SHP77 treated with DMSO at 0.1 percent for 48 hours (cell line): ENCODE results near the gene NHEJ1.
A peak's percentile ranks its signal among the peaks of the same experiment; 100 is the strongest.
"Not testable (repeated sequence)": the region's sequence is repeated elsewhere in the genome, so short reads cannot be mapped to it uniquely, and the experiment has no call there.

Source experiments
- DNase-seq: peaks from one replicate; lab custom pipeline; 2025; lab: John Stamatoyannopoulos, UW

The NHEJ1 gene, protein sequence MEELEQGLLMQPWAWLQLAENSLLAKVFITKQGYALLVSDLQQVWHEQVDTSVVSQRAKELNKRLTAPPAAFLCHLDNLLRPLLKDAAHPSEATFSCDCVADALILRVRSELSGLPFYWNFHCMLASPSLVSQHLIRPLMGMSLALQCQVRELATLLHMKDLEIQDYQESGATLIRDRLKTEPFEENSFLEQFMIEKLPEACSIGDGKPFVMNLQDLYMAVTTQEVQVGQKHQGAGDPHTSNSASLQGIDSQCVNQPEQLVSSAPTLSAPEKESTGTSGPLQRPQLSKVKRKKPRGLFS

DNA sequence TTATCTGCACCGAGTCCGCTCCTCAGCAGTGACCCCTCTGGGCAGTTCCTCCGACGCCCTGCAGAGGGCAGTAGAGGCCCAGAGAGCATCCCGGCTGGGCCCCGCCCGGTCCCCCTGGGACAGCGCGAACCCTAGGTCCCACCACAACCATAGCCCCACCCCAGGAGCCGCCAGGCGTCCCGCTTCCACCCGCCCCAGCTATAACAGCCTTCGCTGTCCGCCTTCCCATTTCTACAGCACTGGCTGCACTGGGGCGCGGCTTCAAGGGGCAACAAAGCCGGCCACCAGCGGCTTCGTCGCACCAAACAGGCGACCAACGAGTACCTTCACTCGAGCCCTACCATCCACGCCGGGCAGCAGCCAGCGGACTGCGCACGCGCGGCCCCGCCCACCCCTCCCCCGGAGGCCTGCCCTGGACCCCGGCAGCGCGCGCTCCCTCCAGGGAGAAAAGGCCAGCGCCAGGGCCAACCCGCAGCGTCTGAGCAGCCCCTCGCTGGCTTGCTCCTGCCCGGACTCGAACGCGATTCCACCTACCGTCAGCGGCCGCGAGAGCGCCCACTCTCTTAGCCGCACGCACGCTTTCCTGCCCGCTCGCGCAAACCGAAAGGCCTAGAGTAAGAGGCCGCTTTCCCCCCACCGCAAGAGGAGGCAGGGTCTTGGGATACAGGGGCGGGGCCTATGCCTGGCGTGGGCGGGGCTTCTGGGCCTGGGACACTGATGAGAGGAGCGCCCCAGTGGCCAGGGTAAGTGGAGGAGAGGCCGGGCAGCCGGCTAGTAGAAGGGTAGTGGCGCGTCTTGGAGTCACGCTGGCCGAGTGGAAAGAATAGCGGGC lies at the start of gene NHEJ1:
TSS of gene NHEJ1 (minus strand) at position 630 of the 832 bp plus-strand sequence. CDS start 2,453 bp downstream, outside the sequence.
- peak; percentile 60 for DNase-seq

DNA sequence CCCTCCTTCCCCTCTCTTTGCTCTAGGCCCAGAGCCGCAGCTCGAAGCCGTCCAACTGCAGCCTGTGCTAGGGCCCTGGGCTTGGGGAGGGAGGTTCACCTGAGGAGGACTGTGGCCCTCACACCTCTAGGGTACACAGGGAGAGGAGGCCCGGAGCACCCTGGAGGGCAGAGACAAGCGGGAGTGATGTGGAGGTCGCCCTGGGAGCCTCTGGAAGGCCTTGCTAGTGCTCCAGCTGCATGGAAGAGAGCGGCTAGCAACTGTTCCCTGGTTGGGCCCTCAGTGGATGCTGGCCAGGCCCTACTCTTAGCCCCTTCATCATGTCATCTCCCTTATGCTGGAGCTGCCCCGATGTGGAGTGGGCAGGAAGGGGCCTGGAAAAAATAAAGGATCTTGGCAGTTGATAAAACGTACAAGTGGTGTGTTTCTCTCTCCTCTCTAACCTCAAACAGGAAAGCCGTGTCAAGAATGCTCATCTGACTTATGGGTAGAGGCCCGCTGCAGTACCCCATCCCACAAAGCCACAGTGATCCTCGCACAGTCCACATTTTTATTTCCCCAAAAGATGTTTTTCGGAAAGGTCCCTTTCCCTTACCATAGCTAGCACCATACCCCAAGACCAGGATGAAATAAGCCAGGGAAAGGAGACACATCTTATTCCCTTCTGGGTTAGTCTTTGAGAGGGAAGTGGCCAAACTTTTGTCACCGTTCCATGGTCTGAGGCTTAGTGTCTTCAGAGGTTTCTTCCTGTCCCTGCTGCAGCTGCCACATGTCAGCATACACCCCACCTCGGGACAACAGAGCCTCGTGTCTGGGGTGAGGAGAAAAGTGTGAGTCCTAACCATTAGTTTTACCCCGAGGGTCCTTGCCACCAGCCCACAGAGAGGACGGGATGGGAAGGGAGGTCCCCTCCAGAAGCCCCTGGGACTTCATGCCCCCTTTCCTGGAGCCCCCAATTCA lies 48.9 kb upstream of the NHEJ1 start:
- DNase-seq, result no peak

DNA sequence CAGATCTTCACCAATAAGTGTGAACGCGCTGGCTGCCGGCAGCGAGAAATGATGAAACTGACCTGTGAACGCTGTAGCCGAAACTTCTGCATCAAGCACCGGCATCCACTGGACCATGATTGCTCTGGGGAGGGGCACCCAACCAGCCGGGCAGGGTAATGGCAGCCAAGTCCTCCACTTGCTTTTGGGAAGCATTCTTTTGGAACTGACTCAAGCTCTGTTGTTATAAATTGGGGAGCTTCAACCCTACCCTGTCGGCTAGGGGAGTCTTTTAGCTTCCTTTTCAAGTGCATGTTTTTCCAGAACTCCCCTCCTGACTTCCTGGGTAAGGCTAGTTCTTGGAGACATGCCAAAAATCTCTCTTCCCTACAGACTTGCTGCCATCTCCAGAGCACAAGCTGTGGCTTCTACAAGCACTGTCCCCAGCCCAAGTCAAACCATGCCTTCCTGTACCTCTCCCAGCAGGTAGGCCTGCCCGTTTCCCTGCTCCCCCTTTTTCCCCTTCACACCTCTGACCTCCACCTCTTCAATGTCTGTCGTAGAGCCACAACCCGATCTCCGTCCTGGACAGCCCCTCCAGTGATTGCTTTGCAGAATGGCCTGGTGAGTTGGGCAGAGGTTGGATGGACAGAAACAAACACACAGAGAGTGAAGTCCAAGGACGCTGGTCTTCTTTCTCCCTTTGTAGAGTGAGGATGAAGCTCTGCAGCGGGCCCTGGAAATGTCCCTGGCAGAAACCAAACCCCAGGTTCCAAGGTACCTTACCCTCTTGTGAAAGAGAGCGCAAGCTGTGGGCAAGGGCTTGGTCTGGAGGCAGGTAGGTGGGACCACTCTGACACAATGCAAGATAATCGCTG lies 47.5 kb upstream of the NHEJ1 start:
- DNase-seq, result no peak

DNA sequence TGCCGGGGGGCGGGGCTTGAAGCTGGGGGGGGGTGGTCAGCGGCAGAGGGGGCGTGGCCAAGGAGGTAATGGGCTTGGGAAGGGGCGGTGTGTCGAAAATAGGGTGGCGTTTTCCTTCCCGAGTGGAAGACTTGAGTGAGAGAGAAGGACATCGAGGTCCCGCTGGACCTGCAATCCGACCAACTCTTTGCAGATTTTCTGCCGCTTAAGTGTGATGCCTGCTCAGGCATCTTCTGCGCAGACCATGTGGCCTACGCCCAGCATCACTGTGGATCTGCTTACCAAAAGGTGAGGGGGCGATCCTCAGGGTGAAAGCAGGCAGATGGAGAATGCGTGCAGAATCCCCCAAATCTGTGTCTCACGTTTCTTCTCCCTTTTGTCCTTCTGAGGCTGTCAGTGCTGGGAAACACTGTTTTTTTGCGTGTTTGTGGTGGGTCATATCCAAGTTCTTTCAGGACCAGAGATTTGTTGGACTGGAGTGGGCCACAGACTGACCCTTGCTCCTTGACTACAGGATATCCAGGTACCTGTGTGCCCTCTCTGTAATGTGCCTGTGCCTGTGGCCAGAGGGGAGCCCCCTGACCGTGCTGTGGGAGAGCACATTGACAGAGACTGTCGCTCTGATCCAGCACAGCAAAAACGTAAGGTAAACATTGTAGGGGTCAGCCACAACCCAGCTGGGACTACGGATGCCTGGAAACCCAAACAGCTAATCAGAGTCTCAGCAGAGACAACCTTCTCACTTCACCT lies 46.7 kb upstream of the NHEJ1 start:
- DNase-seq, result no peak

DNA sequence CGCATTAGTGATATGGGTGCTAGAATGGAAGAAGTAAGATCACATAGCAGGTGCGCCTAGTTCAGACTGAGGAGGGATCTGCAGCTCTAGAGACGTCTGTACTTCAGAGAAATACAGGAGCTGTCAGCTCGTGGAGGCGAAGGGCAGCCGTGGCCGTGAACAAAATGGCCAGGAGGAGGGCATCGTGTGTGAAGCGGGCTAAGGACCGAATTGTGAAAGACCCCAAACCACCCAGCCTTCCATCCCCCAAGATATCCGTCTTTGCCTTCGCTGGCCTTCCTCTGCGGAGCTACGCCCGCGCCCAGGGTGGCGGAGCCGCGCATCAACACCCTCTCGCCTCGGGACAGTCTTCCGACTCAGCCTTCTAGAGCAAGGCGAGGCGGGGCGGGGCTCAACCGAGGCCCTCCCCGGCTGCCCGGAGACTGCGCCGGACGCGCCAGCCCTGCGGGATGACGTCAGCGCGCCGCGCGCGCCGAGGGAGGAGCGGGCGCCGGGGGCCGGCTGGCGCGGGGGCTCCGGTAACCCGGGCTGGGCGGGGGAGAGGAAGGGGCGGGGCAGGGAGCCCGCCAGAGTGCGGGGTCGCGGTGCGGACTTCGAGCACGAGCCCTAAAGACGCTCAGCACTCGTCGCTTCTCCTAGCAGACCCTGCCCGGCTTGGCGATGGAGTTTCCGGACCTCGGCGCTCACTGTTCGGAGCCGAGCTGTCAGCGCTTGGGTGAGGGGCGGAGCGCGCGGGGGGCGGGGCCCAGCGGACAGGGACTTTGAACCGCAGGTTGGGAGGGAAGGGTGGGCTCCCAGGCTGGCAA lies 45.9 kb upstream of the NHEJ1 start, which contains the start of gene ZFAND2B:
TSS of gene ZFAND2B (plus strand) at position 455 of the 806 bp plus-strand sequence. CDS start at position 661, 206 bp downstream.
- DNase-seq, result peak; percentile 83

DNA sequence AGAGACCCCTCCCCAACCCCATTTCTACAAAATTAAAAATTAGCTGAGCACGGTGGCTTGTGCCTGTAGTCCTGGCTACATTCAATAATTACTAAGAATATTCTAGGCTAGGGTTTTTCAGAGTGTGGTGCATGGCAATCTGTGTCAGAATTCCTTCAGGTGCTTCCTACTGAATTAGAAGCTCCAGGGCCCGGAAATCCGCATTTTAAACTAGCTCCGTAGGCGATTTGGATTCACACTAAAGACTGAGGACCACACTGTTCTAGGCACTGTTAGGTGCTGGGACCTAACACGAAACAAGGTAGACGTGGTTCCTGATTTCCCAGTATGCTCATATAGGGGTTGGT lies 45.3 kb upstream of the NHEJ1 start:
- DNase-seq, result no peak

DNA sequence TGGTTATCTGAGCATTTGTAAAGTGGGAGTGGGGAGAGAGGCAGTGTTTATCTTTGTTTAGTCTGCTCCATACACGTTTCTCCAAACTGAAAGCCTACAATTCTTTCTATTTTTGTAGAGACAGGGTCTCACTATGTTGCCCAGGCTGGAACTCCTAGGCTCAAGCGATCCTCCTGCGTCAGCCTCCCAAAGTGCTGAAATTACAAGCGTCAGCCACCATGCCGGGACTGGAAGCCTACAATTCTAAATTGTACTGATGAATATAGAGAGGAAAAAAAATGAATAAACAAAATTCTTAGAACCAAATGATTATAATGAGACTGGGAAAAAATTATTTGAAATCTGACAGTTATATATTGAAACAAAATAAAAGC lies 44.5 kb upstream of the NHEJ1 start:
- no peak for DNase-seq

DNA sequence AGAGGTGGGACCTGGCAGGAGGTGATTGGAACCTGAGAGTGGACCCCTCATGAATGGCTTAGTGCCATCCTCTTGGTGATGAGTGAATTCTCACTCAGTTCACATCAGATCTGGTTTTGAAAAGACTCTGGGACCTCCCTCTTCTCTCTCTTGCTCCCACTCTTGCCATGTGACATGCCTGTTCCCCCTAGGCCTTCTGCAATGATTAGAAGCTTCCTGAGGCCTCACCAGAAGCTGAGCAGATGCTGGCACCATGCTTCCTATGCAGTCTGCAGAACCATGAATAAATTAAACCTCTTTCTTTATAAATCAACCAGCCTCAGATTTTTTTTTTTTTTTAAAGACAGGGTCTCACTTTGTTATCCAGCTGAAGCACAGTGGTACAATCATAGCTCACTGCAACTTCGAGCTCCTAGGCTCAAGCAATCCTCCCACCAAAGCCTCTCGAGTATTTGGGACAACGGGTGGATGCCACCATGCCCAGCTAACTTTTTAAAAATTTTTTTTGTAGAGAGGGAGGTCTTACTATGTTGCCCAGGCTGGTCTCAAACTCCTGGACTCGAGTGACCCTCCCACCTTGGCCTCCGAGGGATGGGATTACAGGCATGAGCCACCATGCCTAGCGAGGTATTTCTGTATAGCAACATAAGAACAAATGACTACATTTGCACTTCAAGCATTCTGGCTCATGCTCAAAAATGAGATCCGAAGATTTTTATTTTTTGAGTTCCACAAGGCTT lies 44.0 kb upstream of the NHEJ1 start:
- no peak for DNase-seq

DNA sequence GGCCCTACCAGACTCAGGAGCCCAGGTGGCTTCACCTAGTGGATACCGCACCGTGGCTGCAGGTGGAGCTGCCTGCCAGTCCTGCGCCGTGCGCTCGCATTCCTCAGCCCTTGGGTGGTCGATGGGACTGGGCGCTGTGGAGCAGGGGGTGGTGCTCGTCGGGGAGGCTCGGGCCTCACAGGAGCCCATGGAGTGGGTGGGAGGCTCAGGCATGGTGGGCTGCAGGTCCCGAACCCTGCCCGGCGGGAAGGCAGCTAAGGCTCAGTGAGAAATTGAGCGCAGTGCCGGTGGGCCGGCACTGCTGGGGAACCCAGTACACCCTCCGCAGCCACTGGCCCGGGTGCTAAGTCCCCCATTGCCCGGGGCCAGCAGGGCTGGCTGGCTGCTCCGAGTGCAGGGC lies 40.7 kb upstream of the NHEJ1 start:
- not testable (repeated sequence) for DNase-seq

DNA sequence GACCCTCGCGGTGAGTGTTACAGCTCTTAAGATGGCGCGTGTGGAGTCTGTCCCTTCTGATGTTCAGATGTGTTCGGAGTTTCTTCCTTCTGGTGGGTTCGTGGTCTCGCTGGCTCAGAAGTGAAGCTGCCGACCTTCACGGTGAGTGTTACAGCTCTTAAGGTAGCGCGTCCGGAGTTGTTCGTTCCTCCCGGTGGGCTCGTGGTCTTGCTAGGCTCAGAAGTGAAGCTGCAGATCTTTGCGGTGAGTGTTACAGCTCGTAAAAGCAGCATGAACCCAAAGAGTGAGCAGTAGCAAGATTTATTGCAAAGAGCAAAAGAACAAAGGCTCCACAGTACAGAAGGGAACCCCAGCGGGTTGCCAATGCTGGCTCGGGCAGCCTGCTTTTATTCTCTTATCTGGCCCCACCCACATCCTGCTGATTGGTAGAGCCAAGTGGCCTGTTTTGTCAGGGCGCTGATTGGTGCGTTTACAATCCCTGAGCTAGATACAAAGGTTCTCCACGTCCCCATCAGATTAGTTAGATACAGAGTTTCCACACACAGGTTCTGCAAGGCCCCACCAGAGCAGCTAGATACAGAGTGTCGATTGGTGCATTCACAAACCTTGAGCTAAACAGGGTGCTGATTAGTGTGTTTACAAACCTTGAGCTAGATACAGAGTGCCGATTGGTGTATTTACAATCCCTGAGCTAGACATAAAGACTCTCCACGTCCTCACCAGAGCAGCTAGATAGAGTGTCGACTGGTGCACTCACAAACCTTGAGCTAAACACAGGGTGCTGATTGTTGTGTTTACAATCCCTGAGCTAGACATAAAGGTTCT lies 40.1 kb upstream of the NHEJ1 start:
- peak; percentile 21 for DNase-seq

DNA sequence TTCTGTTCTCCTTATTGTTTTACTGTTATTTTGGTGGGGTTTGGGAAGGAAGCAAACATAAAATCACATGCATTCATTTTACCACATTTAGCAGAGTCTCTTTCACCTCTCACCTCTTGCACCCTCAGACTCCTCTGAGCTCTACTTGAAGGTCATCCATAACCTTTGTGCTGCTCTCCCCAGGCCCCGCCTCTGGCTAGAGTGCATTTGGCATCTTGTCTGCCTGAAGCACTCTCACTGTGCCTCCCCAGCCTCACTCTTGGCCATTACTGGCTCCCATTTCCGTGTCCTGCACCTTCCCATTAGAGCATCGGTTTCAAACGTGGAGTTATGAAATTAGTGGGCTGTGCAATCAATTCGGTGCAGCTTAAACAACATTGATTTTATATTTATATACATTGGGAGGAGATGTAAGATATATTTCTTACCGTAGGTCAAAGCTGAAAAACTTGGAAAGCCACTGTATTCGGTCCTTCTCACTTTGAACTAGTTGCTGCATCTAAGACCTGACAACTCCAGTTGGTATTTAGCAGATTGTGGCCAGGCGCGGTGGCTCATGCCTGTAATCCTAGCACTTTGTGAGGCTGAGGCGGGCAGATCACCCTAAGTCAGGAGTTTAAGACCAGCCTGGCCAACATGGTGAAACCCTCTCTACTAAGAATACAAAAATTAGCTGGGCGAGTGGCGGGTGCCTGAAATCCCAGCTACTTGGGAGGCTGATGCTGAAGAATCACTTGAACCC lies 39.0 kb upstream of the NHEJ1 start:
- DNase-seq, result no peak

DNA sequence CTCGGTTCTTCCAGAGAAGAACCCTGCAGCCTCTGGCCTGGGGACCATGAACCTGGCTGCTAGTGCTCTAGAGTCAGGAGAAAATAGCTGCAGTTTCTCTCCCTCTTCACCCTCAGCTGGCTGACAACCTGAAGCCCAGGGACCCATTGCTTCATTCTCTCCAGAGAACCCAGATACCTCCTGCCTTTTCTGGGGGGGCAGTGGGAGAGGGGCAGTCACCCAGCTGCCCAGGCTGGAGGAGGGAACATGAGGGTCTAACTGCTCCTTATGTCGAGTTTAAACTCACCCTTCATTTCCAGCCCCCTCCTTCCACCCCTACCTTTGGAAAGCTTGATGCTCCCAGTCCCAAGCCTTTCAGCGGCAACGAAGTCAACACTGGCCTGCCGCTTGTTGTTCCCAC lies 38.4 kb upstream of the NHEJ1 start:
- DNase-seq, result no peak

DNA sequence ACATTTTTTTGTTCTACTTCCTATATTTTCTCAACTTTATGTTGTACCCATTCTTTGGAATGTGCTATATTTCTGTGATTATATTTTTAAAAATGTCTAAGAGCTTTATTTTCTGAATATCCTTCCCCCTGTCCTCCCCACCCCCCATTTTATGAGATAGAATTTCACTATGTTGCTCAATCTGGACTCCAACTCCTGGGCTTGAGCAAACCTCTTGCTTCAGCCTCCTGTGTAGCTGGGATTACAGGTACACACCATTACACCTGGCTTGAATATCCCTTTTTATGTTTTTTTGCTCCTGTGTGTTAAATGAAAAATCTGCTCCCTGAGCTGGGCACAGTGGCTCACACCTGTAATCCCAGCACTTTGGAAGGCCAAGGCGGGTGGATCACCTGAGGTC lies 36.8 kb upstream of the NHEJ1 start:
- no peak for DNase-seq

DNA sequence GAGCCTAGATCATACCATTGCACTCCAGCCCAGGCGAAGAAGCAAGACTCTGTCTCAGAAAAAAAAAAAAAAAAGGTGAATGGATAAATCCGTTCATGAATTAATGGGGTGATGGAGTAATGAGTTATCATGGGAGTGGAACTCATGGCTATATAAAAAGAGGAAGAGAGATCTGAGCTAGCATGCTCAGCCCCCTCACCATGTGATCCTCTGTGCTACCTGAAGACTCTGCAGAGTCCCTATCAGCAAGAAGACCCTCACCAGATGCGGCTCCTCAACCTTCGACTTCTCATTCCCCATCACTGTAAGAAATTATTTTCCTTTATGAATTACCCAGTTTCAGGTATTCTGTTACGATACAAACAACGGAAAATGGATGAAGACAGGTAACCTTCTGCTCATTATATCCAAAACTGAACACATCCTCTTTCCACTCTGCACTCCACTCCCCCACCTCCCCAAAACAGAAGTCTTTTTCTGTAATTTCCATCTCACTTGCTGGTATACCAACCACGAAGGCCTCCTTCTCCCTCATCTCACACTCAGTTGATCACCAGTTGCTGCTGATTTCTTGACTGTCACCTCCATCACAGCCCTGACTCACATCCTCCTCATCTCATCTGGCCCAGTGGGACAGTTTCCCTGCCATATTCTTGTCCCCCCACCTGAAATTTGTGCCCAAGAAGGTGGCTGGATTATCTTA lies 26.3 kb upstream of the NHEJ1 start:
- DNase-seq, result no peak

DNA sequence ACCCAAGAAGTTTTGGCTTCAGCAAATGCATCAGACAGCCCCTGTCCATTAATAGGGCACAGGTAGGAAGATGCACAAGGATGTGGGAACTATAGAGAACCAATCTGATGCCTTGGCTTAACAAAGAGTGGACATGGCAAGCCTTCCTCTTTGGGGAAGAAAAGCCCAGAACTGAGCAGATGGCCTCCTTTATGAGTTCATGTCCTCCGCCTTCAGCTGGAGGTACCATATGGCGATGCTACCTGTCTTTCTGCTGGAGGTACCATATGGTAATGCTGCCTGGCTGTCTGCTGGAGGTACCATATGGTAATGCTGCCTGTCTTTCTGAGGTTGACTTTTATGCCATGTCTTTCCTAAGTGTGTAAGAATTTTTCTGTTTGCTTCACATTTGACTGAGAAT lies 23.5 kb upstream of the NHEJ1 start:
- no peak for DNase-seq

DNA sequence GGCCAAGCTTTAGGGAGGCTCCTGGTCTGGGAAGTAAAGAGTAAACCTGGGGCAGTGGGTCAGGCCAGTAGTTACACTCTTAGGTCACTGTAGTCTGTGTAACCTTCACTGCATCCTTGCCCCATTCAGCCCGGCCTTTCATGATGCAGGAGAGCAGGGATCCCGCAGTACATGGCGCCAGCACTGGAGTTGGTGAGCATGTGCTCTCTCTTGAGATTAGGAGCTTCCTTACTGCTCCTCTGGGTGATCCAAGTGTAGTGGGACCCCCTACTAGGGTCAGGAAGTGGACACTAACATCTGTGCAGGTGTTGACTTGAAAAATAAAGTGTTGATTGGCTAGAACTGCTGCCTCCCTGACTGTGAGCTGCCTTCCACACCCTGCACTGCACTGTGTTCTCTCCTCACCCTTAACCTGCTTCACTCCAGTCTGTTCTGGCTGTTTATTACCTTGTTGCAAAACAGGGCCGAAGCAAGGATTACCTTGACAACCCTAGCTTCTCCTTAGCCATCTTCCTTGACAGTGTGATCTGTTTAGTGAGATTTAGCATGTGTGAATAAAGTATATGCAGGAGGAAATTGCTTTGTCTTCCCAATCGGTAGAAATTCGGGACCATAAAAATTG lies 22.6 kb upstream of the NHEJ1 start:
- no peak for DNase-seq
